Upper lobe of left lung (tissue), 6 donors: ENCODE data around the gene ZNF710. TPM values are rescaled to one million over a fixed set of nuclear protein-coding genes. Genes with fewer than 3 reads are reported as not detected.
"Not testable (repeated sequence)": the region's sequence is repeated elsewhere in the genome, so short reads cannot be mapped to it uniquely, and the experiment has no call there.

Source experiments
- ATAC-seq, 2 donors: fragments of 200-7000 bp; cut with Tn5 transposase; one replicate each; pipeline ENCODE4 v1.9.1; 2022; ENCODE audit warnings: mild to moderate bottlenecking in 2 of 2, moderate library complexity in 2 of 2; ENCODE audit not compliant: low FRiP score in 2 of 2
- DNase-seq, 2 donors: peaks; one replicate each; pipeline ENCODE4 v3.0.0-alpha.2; 2019 to 2020
- H3K27ac ChIP-seq, 4 donors: fragments of 200-600 bp; sonication (generic); one replicate each; pipeline ENCODE4 v1.5.1; 2016 to 2019
- H3K27me3 ChIP-seq, 4 donors: fragments of 200-600 bp; sonication (generic); one replicate each; pipeline ENCODE4 v1.5.1; 2017 to 2019
- H3K36me3 ChIP-seq, 4 donors: fragments of 200-600 bp; sonication (generic); one replicate each; pipeline ENCODE4 v1.5.1; 2016 to 2019
- H3K4me1 ChIP-seq, 4 donors: fragments of 200-600 bp; sonication (generic); one replicate each; pipeline ENCODE4 v1.5.1; 2018 to 2019
- H3K4me3 ChIP-seq, 4 donors: fragments of 200-600 bp; sonication (generic); one replicate each; pipeline ENCODE4 v1.5.1; 2017 to 2019; ENCODE audit warnings: mild to moderate bottlenecking in 2 of 4, moderate library complexity in 1 of 4
- H3K9me3 ChIP-seq, 4 donors: fragments of 200-600 bp; sonication (generic); one replicate each; pipeline ENCODE4 v1.5.1; 2018 to 2019
- CTCF ChIP-seq, 6 experiments: fragments of 450-650 bp in 4 of 6; fragments of 200-600 bp in 2 of 6; sonication (generic) in 2 of 6; IDR thresholded peaks; one replicate each; pipeline ENCODE4 v1.5.1; 2016 to 2019; ENCODE audit warnings: antibody characterized with exemption in 6 of 6
- EP300 ChIP-seq, 4 donors: sonication (generic); formaldehyde crosslinking; IDR thresholded peaks; one replicate each; pipeline ENCODE4 v1.5.1; 2017; ENCODE audit warnings: antibody characterized with exemption in 4 of 4, control low read depth in 2 of 4
- POLR2A ChIP-seq, 4 donors: fragments of 450-650 bp; IDR thresholded peaks; one replicate each; pipeline ENCODE4 v1.5.1; 2016 to 2017; ENCODE audit warnings: antibody characterized with exemption in 4 of 4, mild to moderate bottlenecking in 2 of 4
- POLR2AphosphoS5 ChIP-seq, 2 donors: sonication (generic); formaldehyde crosslinking; IDR thresholded peaks; one replicate each; pipeline ENCODE4 v1.5.1; 2017; ENCODE audit warnings: antibody characterized with exemption in 2 of 2
- WGBS, 2 donors: methylation state at CpG; one replicate each; pipeline ENCODE4 v1.1.5; 2017 to 2018; 5-methylcytosine and 5-hydroxymethylcytosine counted together
- total RNA-seq, 6 donors: library from RNA; depleted of rRNA in 4 of 6; stranded (reverse); fragments of >200 nt in 4 of 6; gene quantifications; one replicate each; pipeline versions ENCODE4 v1.1.0 to v1.2.1, GENCODE V29; 2016 to 2021
- donor health status: DM: no; HTN: no; CAD: no; lungs with moderate emphysema.
- donor health status: DM: no; HTN: yes; CAD: no; lungs with severe emphysema.

Gene ZNF710
- total RNA-seq: 10 to 100 TPM; 26.0 to 51.3 (median 44.5) TPM

- ATAC-seq (peak in 1 of 2 donors; percentile 35), DNase-seq (peak in 1 of 2 donors; percentile 86)
- no peaks in the 10 kb centered on the region for H3K9me3 ChIP-seq
- no peaks in the 10 kb centered on the region for H3K36me3 ChIP-seq
- H3K27ac ChIP-seq: peak within 1 kb of the TSS; percentile 93 to 97 (median 96)
- peak within 1 kb of the TSS; percentile 64 to 86 (median 68) for H3K4me3 ChIP-seq
- peaks cover 51 to 66% (median 57%) of the 10 kb centered on the region in 4 donors for H3K4me1 ChIP-seq
- peak in 1 of 4 donors; percentile 6 for TF ChIP-seq POLR2A (IDR thresholded peaks at IDR 0.05)
- no peak for TF ChIP-seq POLR2AphosphoS5 (IDR thresholded peaks at IDR 0.05)
- TF ChIP-seq EP300 (IDR thresholded peaks at IDR 0.05): no peak
- no peaks in the 10 kb centered on the region for H3K27me3 ChIP-seq
- WGBS, 2 donors: 0 to 1% methylated on average over 11 to 17 of the region's 42 CpGs
Measured at GRCh38 chr15:90001062-90001682, at the start of gene ZNF710. Gene ZNF710, plus strand, starts transcription at chr15:90001324. Its CDS starts 65,814 bp downstream, at chr15:90067138.

GRCh38 chr15:89954541-89954940, 46.6 kb upstream of the ZNF710 start:
- ATAC-seq: no peak
- TF ChIP-seq POLR2A (IDR thresholded peaks at IDR 0.05) (no peak), POLR2AphosphoS5 (IDR thresholded peaks at IDR 0.05) (no peak), EP300 (IDR thresholded peaks at IDR 0.05) (no peak), CTCF (IDR thresholded peaks at IDR 0.05) (no peak)
- 68 to 73% methylated on average over 3 of the region's 3 CpGs for WGBS, 2 donors

GRCh38 chr15:89955449-89955998, 45.6 kb upstream of the ZNF710 start:
- WGBS, 2 donors: 91 to 98% methylated on average over 13 of the region's 13 CpGs
- not testable (repeated sequence) for H3K27ac ChIP-seq, DNase-seq

More at GRCh38 chr15:89954541-89954940, 46.6 kb upstream of the ZNF710 start:
- no peak for DNase-seq
- Histone ChIP-seq H3K4me3 (no peak overlapping the region), H3K27ac (no peak overlapping the region), H3K4me1 (peaks cover 0 to 3% (median 0%) of the 10 kb centered on the region in 4 donors), H3K9me3 (no peaks in the 10 kb centered on the region), H3K27me3 (no peaks in the 10 kb centered on the region), H3K36me3 (no peaks in the 10 kb centered on the region)

GRCh38 chr15:89958107-89958805, 42.9 kb upstream of the ZNF710 start:
- ATAC-seq (peak in 1 of 2 donors; percentile 9), DNase-seq (peak; percentile 22 to 35)
- whole genome bisulfite sequencing, 2 donors: 89 to 91% methylated on average over 13 to 18 of the region's 18 CpGs
- H3K4me1 ChIP-seq: peaks cover 0 to 3% (median 0%) of the 10 kb centered on the region in 4 donors
- no peaks in the 10 kb centered on the region for H3K9me3 ChIP-seq
- H3K27ac ChIP-seq: peak overlapping the region in 1 of 4 donors; percentile 15
- H3K4me3 ChIP-seq: no peak overlapping the region
- TF ChIP-seq CTCF (IDR thresholded peaks at IDR 0.05): no peak
- H3K27me3 ChIP-seq: no peaks in the 10 kb centered on the region
- no peaks in the 10 kb centered on the region for H3K36me3 ChIP-seq

More at GRCh38 chr15:89955449-89955998, 45.6 kb upstream of the ZNF710 start:
- H3K4me3 ChIP-seq, H3K36me3 ChIP-seq, H3K4me1 ChIP-seq, H3K27me3 ChIP-seq, ATAC-seq, H3K9me3 ChIP-seq: not testable (repeated sequence)

- no peaks in the 10 kb centered on the region for H3K27me3 ChIP-seq
- WGBS, 2 donors: 80 to 85% methylated on average over 9 to 11 of the region's 11 CpGs
- peak; percentile 71 to 84 for ATAC-seq
- H3K4me1 ChIP-seq: peaks cover 0 to 5% (median 2%) of the 10 kb centered on the region in 4 donors
- H3K36me3 ChIP-seq: no peaks in the 10 kb centered on the region
- H3K4me3 ChIP-seq: no peak overlapping the region
- no peaks in the 10 kb centered on the region for H3K9me3 ChIP-seq
- TF ChIP-seq EP300 (IDR thresholded peaks at IDR 0.05): no peak
- TF ChIP-seq POLR2AphosphoS5 (IDR thresholded peaks at IDR 0.05): no peak
- TF ChIP-seq CTCF (IDR thresholded peaks at IDR 0.05): no peak
- no peak for TF ChIP-seq POLR2A (IDR thresholded peaks at IDR 0.05)
- DNase-seq: peak in 1 of 2 donors; percentile 82
- H3K27ac ChIP-seq: peak overlapping the region in 2 of 4 donors; percentile 30 to 35
Measured at GRCh38 chr15:89963301-89964231, 37.6 kb upstream of the ZNF710 start.
